ENCODE results near the gene EIF3L. TPM values are rescaled to one million over a fixed set of nuclear protein-coding genes. Genes with fewer than 3 reads are reported as not detected.

Gene EIF3L
- total RNA-seq, 1 experiment from 2014 or later, result 739 TPM

DNA sequence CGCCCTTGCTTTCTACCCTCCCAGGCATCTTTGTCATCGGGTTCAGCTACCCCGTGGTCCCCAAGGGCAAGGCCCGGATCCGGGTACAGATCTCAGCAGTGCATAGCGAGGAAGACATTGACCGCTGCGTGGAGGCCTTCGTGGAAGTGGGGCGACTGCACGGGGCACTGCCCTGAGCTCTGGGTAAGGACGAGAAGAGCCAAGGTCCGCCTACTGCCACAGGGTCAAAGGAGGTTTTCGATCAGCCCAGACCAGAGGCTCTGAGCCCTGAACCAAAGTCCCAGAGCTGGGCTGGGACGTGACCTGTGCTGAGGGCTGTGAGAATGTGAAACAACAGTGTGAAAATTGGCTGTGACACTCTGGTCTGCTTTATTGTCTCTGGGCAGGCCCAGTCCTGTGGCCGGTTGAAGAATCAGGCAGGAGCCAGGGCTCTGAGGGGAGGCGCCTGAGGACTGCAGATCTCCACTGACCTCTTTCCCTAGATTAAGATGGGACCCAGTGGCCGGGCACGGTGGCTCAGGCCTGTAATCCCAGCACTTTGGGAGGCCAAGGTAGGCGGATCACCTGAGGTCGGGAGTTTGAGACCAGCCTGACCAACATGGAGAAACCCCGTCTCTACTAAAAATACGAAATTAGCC lies 32.6 kb upstream of the EIF3L start:
- Histone ChIP-seq H3K79me2 (ENCODE audit: insufficient read depth, low read length) (no peaks in the 10 kb centered on the region), H3T11ph (ENCODE audit: low read length) (no peak overlapping the region), H3K4ac (ENCODE audit: low read depth, low read length) (no peak overlapping the region), H4K91ac (ENCODE audit: insufficient read length, low read depth, low read length) (no peak overlapping the region), H3K9ac (ENCODE audit: extremely low read depth, insufficient read length, low read length) (no peak overlapping the region), H2BK120ac (ENCODE audit: low read depth, low read length, poor library complexity, severe bottlenecking) (no peak overlapping the region), H3K23me2 (ENCODE audit: insufficient read length, low read depth, low read length, poor library complexity, severe bottlenecking) (peaks cover 11% of the 10 kb centered on the region), H3K18ac (ENCODE audit: insufficient read length, low read depth, low read length) (no peak overlapping the region), H2AK5ac (ENCODE audit: insufficient read length, low read length) (no peak overlapping the region), H2BK15ac (ENCODE audit: low read depth, low read length) (no peak overlapping the region), H4K20me1 (ENCODE audit: control insufficient read depth, insufficient read depth, insufficient read length) (no peaks in the 10 kb centered on the region), H3K23ac (ENCODE audit: insufficient read length, low read depth, low read length) (no peak overlapping the region), H2BK20ac (ENCODE audit: low read depth, low read length, poor library complexity, severe bottlenecking) (no peak overlapping the region), H4K8ac (replicated peaks; ENCODE audit: insufficient read length, low read depth, low read length) (no peak overlapping the region), H2BK12ac (ENCODE audit: insufficient read length, low read depth, low read length) (no peak overlapping the region), H3K79me1 (ENCODE audit: insufficient read depth, low read depth, low read length, poor library complexity, severe bottlenecking) (no peaks in the 10 kb centered on the region), H3K4me2 (ENCODE audit: insufficient read depth, insufficient read length, low read length) (no peak overlapping the region), H2AFZ (ENCODE audit: low read length) (no peak overlapping the region), H3K56ac (ENCODE audit: insufficient read length, low read depth, low read length) (no peak overlapping the region), H4K5ac (ENCODE audit: insufficient read length, low read depth, low read length) (no peak overlapping the region), H3K27me3 (ENCODE audit: insufficient read depth, low read length) (no peaks in the 10 kb centered on the region; the same call in 1 of the 2 replicates), H3K9me3 (ENCODE audit: control insufficient read depth, low read depth, low read length) (no peaks in the 10 kb centered on the region), H3K27ac (ENCODE audit: insufficient read length, low read depth, low read length) (no peak overlapping the region), H2BK5ac (ENCODE audit: insufficient read length, low read length) (no peak overlapping the region), H3K4me1 (ENCODE audit: insufficient read depth, low read length) (no peaks in the 10 kb centered on the region), H3K14ac (ENCODE audit: insufficient read depth, low read length) (no peak overlapping the region)
- TF ChIP-seq CTCF (conservative IDR thresholded peaks at IDR 0.05), result no peak
- peaks cover 29% of the 10 kb centered on the region for H3K27me3 Mint-ChIP-seq (ENCODE audit: low read depth)
- H3K4me3 Mint-ChIP-seq, result no peak overlapping the region
- H3K36me3 Mint-ChIP-seq (ENCODE audit: insufficient read depth in 1 of 3, low read depth in 3 of 3), result peaks cover 7 to 21% (median 15%) of the 10 kb centered on the region in 3 experiments; a peak in 6 of 7 replicates
- peaks cover 9 to 10% of the 10 kb centered on the region in 2 experiments for H3K4me1 Mint-ChIP-seq
- no peak overlapping the region for H3K27ac Mint-ChIP-seq
- no peak for DNase-seq
- WGBS (ENCODE audit: extremely low coverage, insufficient read length, low lambda C conversion rate), result no CpG with 5 or more reads among the region's 23 CpGs
- H3K9me3 Mint-ChIP-seq, result no peaks in the 10 kb centered on the region; a peak in 1 of 5 replicates

Data from H9 (cell line).